Chondrocyte (in vitro differentiated cells): Measurements from ENCODE around the gene COL5A1. TPM values are rescaled to one million over a fixed set of nuclear protein-coding genes. Genes with fewer than 3 reads are reported as not detected.
A peak's percentile ranks its signal among the peaks of the same experiment; 100 is the strongest.

Source experiments
- DNase-seq: peaks from one replicate; pipeline ENCODE4 v3.0.0; 2021; ENCODE audit warnings: mixed read lengths, low spot score
- H3K27ac Mint-ChIP-seq: one replicate; pipeline ENCODE4 v1.8.0; 2021; ENCODE audit warnings: mild to moderate bottlenecking, moderate library complexity, mixed read lengths; ENCODE audit not compliant: unreplicated experiment
- H3K27me3 Mint-ChIP-seq: 2 replicates; pipeline ENCODE4 v1.8.0; 2021; ENCODE audit warnings: low read depth, mixed read lengths
- H3K36me3 Mint-ChIP-seq: 2 replicates; pipeline ENCODE4 v1.8.0; 2021; ENCODE audit warnings: low read depth, mixed read lengths
- H3K4me1 Mint-ChIP-seq: 2 replicates; pipeline ENCODE4 v1.8.0; 2021; ENCODE audit warnings: low read depth, mild to moderate bottlenecking, mixed read lengths
- H3K4me3 Mint-ChIP-seq: one replicate; pipeline ENCODE4 v1.8.0; 2021; ENCODE audit warnings: mild to moderate bottlenecking, moderate library complexity, mixed read lengths; ENCODE audit not compliant: unreplicated experiment
- H3K9me3 Mint-ChIP-seq: 2 replicates; pipeline ENCODE4 v1.8.0; 2021; ENCODE audit warnings: low read depth, mixed read lengths
- total RNA-seq: library from RNA; stranded (reverse); gene quantifications from 3 replicates; pipeline ENCODE4 v1.2.1, GENCODE V29; 2021
- TF ChIP-seq, protein P1 (sequence below): fragments of 200-600 bp; sonication (generic); IDR thresholded peaks from 2 replicates; pipeline ENCODE4 v1.5.0; 2021; ENCODE audit warnings: antibody characterized with exemption, mild to moderate bottlenecking, moderate library complexity

COL5A1 gene
- total RNA-seq, 1 donor from 2014 or later, result 2,235 TPM

DNA sequence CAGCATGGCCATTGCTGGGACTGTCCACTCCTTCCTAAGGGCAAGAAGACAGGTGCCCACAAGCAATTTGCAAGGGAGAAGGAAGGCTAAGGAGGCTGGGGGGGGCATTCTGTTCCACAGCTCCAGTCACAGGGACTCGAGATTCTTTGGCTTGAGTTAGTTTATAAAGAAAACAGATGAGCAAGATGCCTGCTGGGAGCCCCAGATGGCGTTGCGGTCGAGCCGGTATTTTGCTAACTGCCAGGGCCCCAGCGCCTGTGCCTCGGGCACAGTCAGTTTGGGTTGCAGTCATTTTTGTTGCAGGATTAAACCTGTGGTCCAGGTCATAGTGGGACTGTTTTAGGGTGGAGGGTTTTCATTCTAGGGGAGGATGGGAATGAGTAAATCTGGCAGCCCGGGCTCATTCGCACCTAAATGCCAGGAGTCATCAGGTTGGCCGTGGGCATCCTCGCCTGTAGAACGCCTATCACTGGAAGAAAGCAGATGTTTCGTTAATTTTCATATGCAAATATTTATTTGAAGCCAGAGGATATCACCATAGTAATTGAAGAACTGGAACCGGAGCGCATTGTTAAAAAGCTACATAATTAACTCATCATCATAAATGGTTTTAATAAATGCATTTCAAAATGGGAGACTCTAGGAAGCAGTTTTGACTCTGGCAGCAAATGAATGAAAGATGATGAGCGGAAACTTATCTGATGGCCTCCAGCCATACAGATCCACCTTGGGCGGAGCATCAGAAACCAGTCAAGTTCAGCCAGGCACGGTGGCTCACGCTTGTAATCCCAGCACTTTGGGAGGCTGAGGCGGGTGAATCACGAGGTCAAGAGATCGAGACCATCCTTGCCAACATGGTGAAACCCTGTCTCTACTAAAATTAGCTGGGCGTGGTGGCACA, 151.9 kb downstream of the COL5A1 start:
- H3K27me3 Mint-ChIP-seq, result no peaks in the 10 kb centered on the region
- peaks cover 56% of the 10 kb centered on the region for H3K36me3 Mint-ChIP-seq
- TF ChIP-seq, protein P1, sequence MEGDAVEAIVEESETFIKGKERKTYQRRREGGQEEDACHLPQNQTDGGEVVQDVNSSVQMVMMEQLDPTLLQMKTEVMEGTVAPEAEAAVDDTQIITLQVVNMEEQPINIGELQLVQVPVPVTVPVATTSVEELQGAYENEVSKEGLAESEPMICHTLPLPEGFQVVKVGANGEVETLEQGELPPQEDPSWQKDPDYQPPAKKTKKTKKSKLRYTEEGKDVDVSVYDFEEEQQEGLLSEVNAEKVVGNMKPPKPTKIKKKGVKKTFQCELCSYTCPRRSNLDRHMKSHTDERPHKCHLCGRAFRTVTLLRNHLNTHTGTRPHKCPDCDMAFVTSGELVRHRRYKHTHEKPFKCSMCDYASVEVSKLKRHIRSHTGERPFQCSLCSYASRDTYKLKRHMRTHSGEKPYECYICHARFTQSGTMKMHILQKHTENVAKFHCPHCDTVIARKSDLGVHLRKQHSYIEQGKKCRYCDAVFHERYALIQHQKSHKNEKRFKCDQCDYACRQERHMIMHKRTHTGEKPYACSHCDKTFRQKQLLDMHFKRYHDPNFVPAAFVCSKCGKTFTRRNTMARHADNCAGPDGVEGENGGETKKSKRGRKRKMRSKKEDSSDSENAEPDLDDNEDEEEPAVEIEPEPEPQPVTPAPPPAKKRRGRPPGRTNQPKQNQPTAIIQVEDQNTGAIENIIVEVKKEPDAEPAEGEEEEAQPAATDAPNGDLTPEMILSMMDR, result peak; percentile 12
- peak overlapping the region; percentile 93 for H3K27ac Mint-ChIP-seq
- H3K4me1 Mint-ChIP-seq, result peaks cover 50% of the 10 kb centered on the region
- H3K4me3 Mint-ChIP-seq, result peak overlapping the region; percentile 3
- no peak for DNase-seq
- H3K9me3 Mint-ChIP-seq, result no peaks in the 10 kb centered on the region

DNA sequence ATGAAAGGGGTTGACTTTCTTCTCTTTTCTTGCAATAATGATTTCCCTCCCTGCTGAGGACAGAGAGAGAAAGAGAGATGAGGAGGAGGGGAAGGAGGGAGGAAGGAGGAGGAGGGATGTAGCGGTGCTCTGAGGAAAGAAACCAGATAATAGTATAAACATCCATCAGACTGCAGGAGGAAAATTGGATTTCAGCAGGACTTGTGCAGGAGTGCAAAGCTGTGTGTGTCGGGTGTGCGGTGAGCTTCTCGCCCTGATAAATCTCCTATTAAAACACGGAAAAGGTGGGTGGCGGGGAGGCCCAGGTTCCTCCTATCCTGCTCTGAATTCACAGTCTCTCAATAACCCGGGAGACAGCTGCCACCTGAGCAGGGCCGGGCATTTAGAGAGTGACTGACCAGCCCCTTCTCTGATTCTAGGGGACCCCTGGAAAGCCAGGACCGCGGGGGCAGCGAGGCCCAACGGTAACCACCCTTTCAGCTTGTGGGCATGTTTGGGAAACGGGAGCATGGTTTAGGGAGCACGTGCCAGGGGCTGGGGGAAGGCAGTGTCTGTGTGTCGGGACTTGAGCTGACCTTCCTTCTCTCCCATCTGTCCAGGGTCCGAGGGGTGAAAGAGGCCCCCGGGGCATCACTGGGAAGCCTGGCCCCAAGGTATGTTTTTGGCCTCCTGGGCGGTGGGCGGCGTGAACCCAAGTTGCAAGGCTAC, 153.2 kb downstream of the COL5A1 start:
- TF ChIP-seq, protein P1, result no peak
- H3K9me3 Mint-ChIP-seq, result no peaks in the 10 kb centered on the region
- H3K27me3 Mint-ChIP-seq, result no peaks in the 10 kb centered on the region
- H3K4me3 Mint-ChIP-seq, result no peak overlapping the region
- H3K27ac Mint-ChIP-seq, result peak overlapping the region; percentile 93
- no peak for DNase-seq
- peaks cover 52% of the 10 kb centered on the region for H3K4me1 Mint-ChIP-seq
- H3K36me3 Mint-ChIP-seq, result peaks cover 55% of the 10 kb centered on the region

DNA sequence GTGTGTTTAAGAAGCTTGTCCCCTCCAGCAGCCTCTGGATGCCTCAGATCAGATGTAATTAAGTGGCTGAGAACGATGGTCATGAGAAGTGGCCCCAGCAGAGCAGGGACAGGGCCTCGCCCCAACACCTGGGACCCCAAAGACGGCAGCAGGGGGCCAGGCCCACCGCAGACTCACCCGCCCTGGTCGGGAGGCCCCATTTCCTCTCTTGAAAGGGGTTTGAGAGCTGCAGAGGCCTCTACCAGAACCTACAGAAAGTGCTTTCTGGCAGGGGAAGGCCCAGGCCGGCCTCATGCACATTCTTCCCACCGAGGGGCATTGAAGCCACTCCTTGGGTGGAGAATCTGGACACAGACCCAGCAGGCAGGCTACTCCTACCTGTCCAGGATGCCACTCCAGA, 153.8 kb downstream of the COL5A1 start:
- peaks cover 57% of the 10 kb centered on the region for H3K36me3 Mint-ChIP-seq
- peaks cover 57% of the 10 kb centered on the region for H3K4me1 Mint-ChIP-seq
- no peaks in the 10 kb centered on the region for H3K9me3 Mint-ChIP-seq
- TF ChIP-seq, protein P1, result no peak
- no peak overlapping the region for H3K4me3 Mint-ChIP-seq
- no peaks in the 10 kb centered on the region for H3K27me3 Mint-ChIP-seq
- no peak overlapping the region for H3K27ac Mint-ChIP-seq
- DNase-seq, result no peak

DNA sequence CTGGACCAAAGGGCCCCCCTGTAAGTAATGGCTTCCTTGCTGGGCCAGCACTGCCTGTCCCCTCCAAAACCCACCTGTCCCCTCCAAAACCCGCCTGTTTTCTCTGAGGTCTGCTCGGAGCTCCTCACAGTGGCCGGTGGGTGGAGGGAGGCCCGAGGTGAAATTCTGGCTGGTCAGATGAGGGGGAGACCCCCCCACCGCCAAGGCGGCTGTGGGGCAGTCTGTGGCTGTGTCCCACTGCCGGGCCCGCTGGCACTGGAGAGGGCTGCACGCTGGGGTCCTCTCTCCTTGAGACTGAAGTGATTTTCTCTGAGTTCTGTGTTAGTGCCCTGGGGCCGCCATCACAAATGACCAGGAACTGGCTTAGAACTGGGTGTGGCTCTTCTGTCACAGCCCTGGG, 155.3 kb downstream of the COL5A1 start:
- Mint-ChIP-seq H3K4me3 (no peak overlapping the region), H3K27ac (peak overlapping the region; percentile 82), H3K36me3 (peaks cover 55% of the 10 kb centered on the region), H3K27me3 (no peaks in the 10 kb centered on the region), H3K4me1 (peaks cover 58% of the 10 kb centered on the region), H3K9me3 (no peaks in the 10 kb centered on the region)
- no peak for DNase-seq
- TF ChIP-seq, protein P1, result no peak

- Mint-ChIP-seq H3K4me1 (peaks cover 48% of the 10 kb centered on the region), H3K27ac (peak overlapping the region; percentile 63)
These were observed 159.3 kb downstream of the COL5A1 start for GRCh38 chr9:134800791-134801339.

More at GRCh38 chr9:134800791-134801339, 159.3 kb downstream of the COL5A1 start:
- TF ChIP-seq, protein P1, result no peak
- Mint-ChIP-seq H3K9me3 (no peaks in the 10 kb centered on the region), H3K27me3 (no peaks in the 10 kb centered on the region), H3K4me3 (peak overlapping the region; percentile 25), H3K36me3 (peaks cover 61% of the 10 kb centered on the region)
- no peak for DNase-seq
